Measurements from ENCODE around the gene QSOX1. TPM values are rescaled to one million over a fixed set of nuclear protein-coding genes. Genes with fewer than 3 reads are reported as not detected.
A peak's percentile ranks its signal among the peaks of the same experiment; 100 is the strongest.

Gene QSOX1
- total RNA-seq, 2 donors from 2014 or later, result 42.1 to 42.3 TPM

DNA sequence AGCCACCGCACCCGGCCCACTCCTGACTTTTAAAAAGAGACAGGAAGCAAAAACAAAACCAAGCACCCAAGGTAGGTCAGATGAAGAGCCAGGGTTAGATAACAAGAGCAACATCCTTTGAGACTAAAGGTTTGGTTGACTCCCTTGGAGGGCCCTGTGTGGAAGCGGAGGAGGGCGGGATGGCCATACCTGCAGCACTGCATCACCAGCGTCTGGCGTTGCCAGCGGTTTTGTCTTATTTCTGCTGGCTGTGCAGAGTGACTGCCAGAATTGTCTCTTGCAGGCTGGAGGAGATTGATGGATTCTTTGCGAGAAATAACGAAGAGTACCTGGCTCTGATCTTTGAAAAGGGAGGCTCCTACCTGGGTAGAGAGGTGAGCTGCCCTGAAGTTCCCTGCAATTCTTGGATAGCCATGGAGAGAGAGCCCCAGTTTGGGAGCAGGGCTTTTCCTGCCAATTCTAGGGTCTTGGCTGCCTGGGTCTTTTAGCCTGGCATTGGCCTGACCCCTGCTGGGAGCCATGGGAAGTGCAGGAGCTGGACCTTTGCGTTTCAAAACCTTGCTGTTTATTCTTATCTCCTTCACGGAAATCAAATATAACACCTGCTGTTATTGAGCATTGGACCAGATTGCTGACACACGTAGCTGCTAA, 24.0 kb downstream of the QSOX1 start:
- ATAC-seq, result peak; percentile 44 to 51
- H3K27ac Mint-ChIP-seq, result no peak overlapping the region

DNA sequence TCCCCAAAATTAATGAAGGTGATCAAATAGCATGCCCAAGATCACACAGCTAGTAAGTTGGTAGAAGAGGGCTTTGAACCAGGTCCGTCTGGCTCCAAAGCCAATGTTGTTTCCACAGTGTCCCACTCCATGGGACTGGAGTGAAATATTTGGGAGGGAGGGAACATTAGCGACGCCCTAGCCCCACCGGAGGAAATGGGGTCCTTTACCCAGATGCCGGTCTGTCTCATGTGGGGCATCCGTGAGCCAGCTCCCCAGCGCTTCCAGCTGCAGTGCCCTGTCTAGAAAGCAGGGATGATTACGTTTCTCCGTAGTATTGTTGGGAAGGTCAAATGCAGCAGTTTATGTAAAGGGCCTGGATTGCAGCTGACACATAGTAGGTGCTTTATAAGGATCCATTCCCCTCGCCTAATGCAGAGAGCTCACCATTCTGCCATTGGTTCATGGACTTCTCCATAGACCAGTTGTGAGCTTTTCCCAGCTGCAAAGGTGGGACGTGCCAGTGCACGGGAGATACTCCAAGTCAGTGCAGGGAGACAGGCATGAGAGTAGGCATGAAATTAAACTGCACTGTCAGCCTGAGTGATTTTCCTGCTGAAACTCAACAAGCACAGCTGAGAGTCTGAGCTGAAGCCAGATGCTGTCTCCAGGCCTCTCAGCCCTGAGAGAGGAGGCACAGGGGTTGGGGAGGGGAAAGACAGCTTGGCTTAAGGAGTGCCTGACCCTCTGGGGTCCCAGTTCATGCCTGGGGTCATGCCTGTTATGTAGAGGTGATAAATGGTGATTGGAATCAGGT, 24.7 kb downstream of the QSOX1 start:
- H3K9me3 Mint-ChIP-seq, result no peaks in the 10 kb centered on the region
- ATAC-seq (no peak), DNase-seq (ENCODE audit: low spot score in 2 of 2) (no peak)
- H3K27ac Mint-ChIP-seq, result no peak overlapping the region
- H3K36me3 Mint-ChIP-seq, result peaks cover 0 to 4% of the 10 kb centered on the region in 2 donors

More for the DNA sequence above, 24.0 kb downstream of the QSOX1 start:
- Mint-ChIP-seq H3K36me3 (peaks cover 0 to 4% of the 10 kb centered on the region in 2 donors), H3K9me3 (no peaks in the 10 kb centered on the region)
- DNase-seq (ENCODE audit: low spot score in 2 of 2), result peak in 1 of 2 donors; percentile 81

GRCh38 chr1:180181048-180181447, 26.4 kb downstream of the QSOX1 start:
- Mint-ChIP-seq H3K27ac (no peak overlapping the region), H3K36me3 (peaks cover 0 to 4% of the 10 kb centered on the region in 2 donors), H3K9me3 (no peaks in the 10 kb centered on the region)
- no peak for ATAC-seq
- DNase-seq (ENCODE audit: low spot score in 2 of 2), result peak in 1 of 2 donors; percentile 54

- DNase-seq (ENCODE audit: low spot score in 2 of 2), result no peak
- H3K27ac Mint-ChIP-seq, result peak overlapping the region; percentile 13 to 35
- ATAC-seq, result no peak
- H3K36me3 Mint-ChIP-seq, result peaks cover 0 to 4% of the 10 kb centered on the region in 2 donors
- no peaks in the 10 kb centered on the region for H3K9me3 Mint-ChIP-seq
Measured at GRCh38 chr1:180181996-180182642, 27.4 kb downstream of the QSOX1 start.

DNA sequence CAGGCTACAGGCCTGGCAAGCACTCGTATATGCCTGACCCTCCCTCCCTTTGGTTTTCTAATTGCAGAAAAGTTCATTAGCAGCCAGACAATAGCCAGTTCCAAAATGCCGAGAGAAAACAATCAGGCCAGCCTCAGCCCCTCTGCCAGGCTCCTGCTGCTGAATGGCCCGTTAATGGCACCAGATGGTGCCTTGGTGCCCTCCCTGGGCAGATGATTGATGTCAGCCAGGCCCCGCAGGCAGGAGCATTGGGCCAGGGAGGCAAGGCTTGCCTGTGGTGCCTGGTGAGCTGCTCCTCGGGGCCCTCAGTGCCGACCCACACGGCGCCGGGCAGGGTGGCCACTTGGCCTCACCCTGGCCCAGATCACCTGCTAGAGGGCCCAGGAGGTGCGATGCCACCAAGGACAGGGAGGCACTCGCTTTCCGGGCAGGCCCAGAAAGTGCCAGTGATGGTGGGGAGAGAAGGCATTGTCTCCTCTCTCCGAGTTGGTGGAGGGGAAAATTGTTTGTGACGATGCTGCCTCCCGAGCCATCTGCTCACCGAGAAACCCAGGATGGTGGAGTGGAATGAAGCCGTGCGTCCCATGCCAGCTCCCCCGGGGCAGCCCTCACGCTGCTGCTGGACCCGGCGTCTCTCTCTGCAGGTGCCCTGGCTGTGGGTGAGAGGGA, 28.1 kb downstream of the QSOX1 start:
- H3K9me3 Mint-ChIP-seq, result no peaks in the 10 kb centered on the region
- no peak for ATAC-seq
- DNase-seq (ENCODE audit: low spot score in 2 of 2), result no peak
- peaks cover 0 to 4% of the 10 kb centered on the region in 2 donors for H3K36me3 Mint-ChIP-seq
- peak overlapping the region; percentile 29 to 35 for H3K27ac Mint-ChIP-seq

- DNase-seq (ENCODE audit: low spot score in 2 of 2), result no peak
- Mint-ChIP-seq H3K9me3 (no peaks in the 10 kb centered on the region), H3K27ac (no peak overlapping the region), H3K36me3 (peaks cover 0 to 4% of the 10 kb centered on the region in 2 donors)
- ATAC-seq, result no peak
Measured at GRCh38 chr1:180183426-180183825, 28.8 kb downstream of the QSOX1 start.

DNA sequence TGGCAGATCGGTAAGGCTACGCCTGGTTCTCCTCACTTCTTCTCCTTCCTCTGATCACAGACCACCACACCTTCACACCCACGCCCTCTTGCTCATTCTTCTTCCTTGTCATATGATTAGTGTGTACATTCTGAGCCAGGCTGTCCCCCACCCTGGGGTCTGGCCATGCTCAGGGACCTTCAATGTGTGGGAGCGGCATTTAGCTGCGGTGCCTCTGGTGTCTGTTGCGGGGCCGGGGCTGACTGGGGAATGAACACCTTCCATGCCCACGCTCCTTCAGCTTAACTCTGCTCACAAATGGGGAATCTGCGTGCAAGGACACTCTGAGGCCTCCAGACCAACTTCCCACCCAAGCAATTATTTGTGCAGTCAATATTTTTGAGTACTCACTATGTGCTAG, 29.4 kb downstream of the QSOX1 start:
- ATAC-seq (no peak), DNase-seq (ENCODE audit: low spot score in 2 of 2) (no peak)
- Mint-ChIP-seq H3K27ac (no peak overlapping the region), H3K36me3 (peaks cover 0 to 4% of the 10 kb centered on the region in 2 donors), H3K9me3 (no peaks in the 10 kb centered on the region)

DNA sequence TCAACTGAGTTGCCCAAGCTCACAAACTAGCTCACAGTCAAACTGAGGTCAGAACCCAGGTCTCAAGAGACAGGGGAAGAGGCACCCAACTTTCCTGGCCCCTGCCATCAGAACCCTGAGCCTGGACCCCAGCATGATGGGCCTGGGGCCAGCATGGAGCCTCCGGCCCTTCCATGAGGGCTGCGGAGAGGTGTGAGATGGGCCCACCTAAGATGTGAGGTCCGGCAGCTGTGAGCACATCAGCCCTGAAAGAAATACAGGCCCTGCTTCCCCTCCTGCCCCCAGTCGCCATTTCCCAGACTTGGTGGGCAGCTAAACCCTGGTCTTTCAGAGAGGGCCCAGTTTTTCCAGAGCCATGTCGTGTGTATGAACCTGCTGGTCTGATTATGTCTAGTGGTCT, 30.6 kb downstream of the QSOX1 start:
- H3K36me3 Mint-ChIP-seq, result peaks cover 0 to 4% of the 10 kb centered on the region in 2 donors
- no peak overlapping the region for H3K27ac Mint-ChIP-seq

DNA sequence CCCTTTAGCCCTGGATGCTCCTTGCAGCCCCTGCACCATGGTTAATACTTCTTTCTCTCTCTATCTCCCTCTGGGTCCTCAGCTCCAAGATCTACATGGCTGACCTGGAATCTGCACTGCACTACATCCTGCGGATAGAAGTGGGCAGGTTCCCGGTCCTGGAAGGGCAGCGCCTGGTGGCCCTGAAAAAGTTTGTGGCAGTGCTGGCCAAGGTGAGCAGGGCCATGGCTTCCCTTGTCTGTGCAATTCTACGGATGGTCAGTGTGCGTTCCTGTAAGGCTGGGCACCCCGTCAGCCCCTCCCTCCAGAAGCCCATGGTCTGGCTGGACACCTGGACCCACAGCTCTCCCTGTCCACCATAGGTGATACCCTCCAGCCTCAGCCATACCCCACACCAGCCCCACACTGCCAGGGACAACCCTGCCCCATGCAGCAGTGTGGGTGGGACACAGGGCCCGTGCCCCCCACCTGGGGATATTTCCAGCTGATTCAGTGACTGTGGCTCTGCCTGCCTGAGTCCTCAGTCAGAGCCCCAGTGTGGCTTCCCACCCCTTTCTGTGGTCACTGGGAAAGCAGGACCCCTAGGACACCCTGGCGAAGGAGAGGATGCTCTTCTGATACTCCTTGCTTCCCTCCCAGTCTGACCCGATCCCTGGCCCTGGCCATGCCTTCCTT, 31.4 kb downstream of the QSOX1 start:
- H3K27ac Mint-ChIP-seq, result peak overlapping the region; percentile 1 to 29
- DNase-seq (ENCODE audit: low spot score in 2 of 2) (no peak), ATAC-seq (no peak)
- peaks cover 0 to 4% of the 10 kb centered on the region in 2 donors for H3K36me3 Mint-ChIP-seq
- no peaks in the 10 kb centered on the region for H3K9me3 Mint-ChIP-seq

More for the DNA sequence above, 30.6 kb downstream of the QSOX1 start:
- ATAC-seq (no peak), DNase-seq (ENCODE audit: low spot score in 2 of 2) (no peak)
- H3K9me3 Mint-ChIP-seq, result no peaks in the 10 kb centered on the region

GRCh38 chr1:180186831-180187230, 32.2 kb downstream of the QSOX1 start:
- Mint-ChIP-seq H3K9me3 (no peaks in the 10 kb centered on the region), H3K27ac (peak overlapping the region in 1 of 2 donors; percentile 22), H3K36me3 (peaks cover 0 to 4% of the 10 kb centered on the region in 2 donors)
- DNase-seq (ENCODE audit: low spot score in 2 of 2) (no peak), ATAC-seq (no peak)

- ATAC-seq (no peak), DNase-seq (ENCODE audit: low spot score in 2 of 2) (no peak)
- H3K27ac Mint-ChIP-seq, result no peak overlapping the region
- H3K9me3 Mint-ChIP-seq, result no peaks in the 10 kb centered on the region
- H3K36me3 Mint-ChIP-seq, result no peaks in the 10 kb centered on the region
Measured at GRCh38 chr1:180187626-180188025, 33.0 kb downstream of the QSOX1 start.

GRCh38 chr1:180188091-180188506, 33.4 kb downstream of the QSOX1 start:
- DNase-seq (ENCODE audit: low spot score in 2 of 2), result no peak
- Mint-ChIP-seq H3K27ac (no peak overlapping the region), H3K9me3 (no peaks in the 10 kb centered on the region), H3K36me3 (no peaks in the 10 kb centered on the region)
- no peak for ATAC-seq

DNA sequence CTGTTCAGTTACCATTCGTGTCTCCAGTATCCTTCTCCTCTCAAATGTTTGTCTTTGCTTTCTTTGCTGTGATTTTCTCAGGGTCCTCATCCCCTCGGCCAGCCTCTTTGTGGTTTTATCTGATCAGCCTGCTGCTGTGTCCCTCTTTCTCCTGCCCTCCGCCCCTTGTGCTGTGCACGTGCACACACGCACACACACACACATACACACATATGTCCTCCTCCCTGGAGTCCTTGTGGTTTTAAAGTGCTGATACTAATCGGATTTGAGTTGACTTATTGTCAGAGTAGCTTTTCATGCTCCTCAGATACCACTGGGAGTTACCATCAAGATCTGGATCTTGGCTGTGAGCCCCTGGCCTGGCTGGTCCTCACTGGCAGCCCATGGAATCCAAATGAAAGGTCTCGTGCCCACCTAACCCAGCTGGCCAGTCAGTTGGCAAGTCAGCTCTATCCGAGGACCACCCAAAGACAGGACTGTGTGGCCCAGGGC, 34.1 kb downstream of the QSOX1 start:
- no peaks in the 10 kb centered on the region for H3K36me3 Mint-ChIP-seq
- no peak for ATAC-seq

DNA sequence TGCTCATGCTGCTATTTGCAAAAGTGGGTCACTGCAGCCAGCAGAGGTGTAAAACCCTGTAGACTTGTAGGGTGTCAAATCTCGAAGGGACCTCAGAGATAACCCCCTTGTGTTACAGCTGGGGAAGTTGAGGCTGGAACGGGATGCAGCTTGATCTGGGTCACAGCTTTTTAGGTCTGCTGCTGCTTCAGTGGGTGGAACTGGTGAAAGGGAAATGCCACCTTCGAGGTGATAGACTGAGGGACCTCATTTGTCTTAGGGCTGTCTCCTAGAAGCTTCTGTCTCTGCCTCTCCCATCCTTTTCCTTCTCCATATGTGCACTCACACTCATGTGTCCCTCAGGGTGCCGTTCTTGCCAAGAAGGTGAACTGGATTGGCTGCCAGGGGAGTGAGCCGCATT, 35.4 kb downstream of the QSOX1 start:
- H3K9me3 Mint-ChIP-seq, result no peaks in the 10 kb centered on the region
- peak overlapping the region in 1 of 2 donors; percentile 55 for H3K27ac Mint-ChIP-seq
- no peaks in the 10 kb centered on the region for H3K36me3 Mint-ChIP-seq
- no peak for DNase-seq (ENCODE audit: low spot score in 2 of 2)
- ATAC-seq, result no peak

More for the DNA sequence above, 34.1 kb downstream of the QSOX1 start:
- H3K9me3 Mint-ChIP-seq, result no peaks in the 10 kb centered on the region
- no peak for DNase-seq (ENCODE audit: low spot score in 2 of 2)
- H3K27ac Mint-ChIP-seq, result no peak overlapping the region

- Mint-ChIP-seq H3K27ac (peak overlapping the region; percentile 51 to 54), H3K36me3 (no peaks in the 10 kb centered on the region)
Measured at GRCh38 chr1:180192172-180192571, 37.5 kb downstream of the QSOX1 start.

More at GRCh38 chr1:180192172-180192571, 37.5 kb downstream of the QSOX1 start:
- no peak for DNase-seq (ENCODE audit: low spot score in 2 of 2)
- peak in 1 of 2 donors; percentile 30 for ATAC-seq
- no peaks in the 10 kb centered on the region for H3K9me3 Mint-ChIP-seq
